Erythroblast (primary cell): ENCODE measurements around the gene KANTR.

Experiments used
- GATA1 ChIP-seq: IDR thresholded peaks from 2 replicates; pipeline ENCODE4 v1.6.1; 2011; ENCODE audit warnings: low read depth, mild to moderate bottlenecking, control low read depth, low read length, moderate library complexity
- POLR2A ChIP-seq: IDR thresholded peaks from 2 replicates; pipeline ENCODE4 v1.6.1; 2011; ENCODE audit warnings: mild to moderate bottlenecking, low read length

DNA sequence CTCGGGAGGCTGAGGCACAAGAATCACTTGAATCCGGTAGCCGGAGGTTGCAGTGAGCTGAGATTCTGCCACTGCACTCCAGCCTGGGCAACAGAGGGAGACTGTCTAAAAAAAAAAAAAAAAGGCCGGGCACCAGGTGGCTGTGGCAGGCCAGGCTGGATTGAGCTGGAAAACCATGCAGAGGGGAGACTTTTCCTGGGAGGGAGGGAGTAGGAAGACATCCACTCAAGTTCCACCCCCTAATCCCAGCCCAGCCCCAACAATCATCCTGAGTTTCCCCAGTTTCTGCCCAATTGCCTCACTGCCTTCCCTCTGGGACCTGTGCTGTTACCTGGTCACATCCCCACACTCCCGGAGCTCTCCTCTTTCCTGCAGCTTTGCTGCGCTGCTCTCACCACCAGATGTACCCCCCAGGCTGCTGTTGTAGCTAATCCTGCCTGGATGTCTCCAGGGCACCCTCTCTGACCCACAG lies 20.8 kb upstream of the KANTR start:
- TF ChIP-seq POLR2A (no peak), GATA1 (no peak)
